HL-60/S4 (cell line): ENCODE measurements around the gene SPTBN4.
"Not testable (repeated sequence)": the region's sequence is repeated elsewhere in the genome, so short reads cannot be mapped to it uniquely, and the experiment has no call there.

Experiments used
- in situ Hi-C: fragments of 300-500 bp; cut with MboI; formaldehyde crosslinking; loops from 2 replicates; pipeline ENCODE4 v1.14.3; 2022; ENCODE audit warnings: low sequenced_read_pairs

Gene SPTBN4

GRCh38 chr19:40438284-40438683 lies 28.5 kb upstream of the SPTBN4 start:
- in situ Hi-C loops = no loop called here

- in situ Hi-C loops = no loop called here
These were observed 25.0 kb upstream of the SPTBN4 start for GRCh38 chr19:40441719-40442253.

- in situ Hi-C loops = no loop called here
These were observed 24.3 kb upstream of the SPTBN4 start for GRCh38 chr19:40442328-40443130.

GRCh38 chr19:40443131-40443999 lies 23.4 kb upstream of the SPTBN4 start:
- in situ Hi-C loops = no loop called here

GRCh38 chr19:40444000-40444824 lies 22.6 kb upstream of the SPTBN4 start, which contains the start of gene SERTAD3:
SERTAD3 (minus strand) TSS chr19:40444335; CDS start chr19:40442080, 2,255 bp downstream.
- in situ Hi-C loops = no loop called here

- in situ Hi-C loops = no loop called here
These were observed 21.9 kb upstream of the SPTBN4 start for GRCh38 chr19:40444825-40445312.

GRCh38 chr19:40445780-40446262 lies 21.0 kb upstream of the SPTBN4 start:
- in situ Hi-C loops = no loop called here

GRCh38 chr19:40446263-40446784 lies 20.5 kb upstream of the SPTBN4 start:
- in situ Hi-C loops = no loop called here

- in situ Hi-C loops = no loop called here
These were observed 17.3 kb upstream of the SPTBN4 start for GRCh38 chr19:40449506-40449905.

GRCh38 chr19:40450664-40451063 lies 16.1 kb upstream of the SPTBN4 start:
- in situ Hi-C loops = no loop called here

- in situ Hi-C loops = no loop called here
These were observed 14.8 kb upstream of the SPTBN4 start for GRCh38 chr19:40452016-40452415.

- in situ Hi-C loops = no loop called here
These were observed 13.6 kb upstream of the SPTBN4 start for GRCh38 chr19:40453151-40453735.

GRCh38 chr19:40453943-40454342 lies 12.9 kb upstream of the SPTBN4 start:
- in situ Hi-C loops = not testable (repeated sequence)

- in situ Hi-C loops = no loop called here
These were observed 9.8 kb upstream of the SPTBN4 start for GRCh38 chr19:40457048-40457447.

- in situ Hi-C loops = no loop called here
These were observed 8.7 kb upstream of the SPTBN4 start for GRCh38 chr19:40457953-40458596.

GRCh38 chr19:40458597-40458974 lies 8.2 kb upstream of the SPTBN4 start:
- in situ Hi-C loops = no loop called here

GRCh38 chr19:40460185-40460584 lies 6.6 kb upstream of the SPTBN4 start:
- in situ Hi-C loops = no loop called here

- in situ Hi-C loops = no loop called here
These were observed 5.1 kb upstream of the SPTBN4 start for GRCh38 chr19:40461669-40462221.

- in situ Hi-C loops = not testable (repeated sequence)
These were observed 3.2 kb upstream of the SPTBN4 start for GRCh38 chr19:40463587-40464037.
